ENCODE data around the gene SLC39A9. TPM values are rescaled to one million over a fixed set of nuclear protein-coding genes. Genes with fewer than 3 reads are reported as not detected.
A peak's percentile ranks its signal among the peaks of the same experiment; 100 is the strongest.

SLC39A9 gene
- total and polyA plus RNA-seq, 10 of the 15 experiments (the other 5 are each of a cell fraction or from before 2014, with no cell fraction given): 19.9 to 109 (median 46.9) TPM

DNA sequence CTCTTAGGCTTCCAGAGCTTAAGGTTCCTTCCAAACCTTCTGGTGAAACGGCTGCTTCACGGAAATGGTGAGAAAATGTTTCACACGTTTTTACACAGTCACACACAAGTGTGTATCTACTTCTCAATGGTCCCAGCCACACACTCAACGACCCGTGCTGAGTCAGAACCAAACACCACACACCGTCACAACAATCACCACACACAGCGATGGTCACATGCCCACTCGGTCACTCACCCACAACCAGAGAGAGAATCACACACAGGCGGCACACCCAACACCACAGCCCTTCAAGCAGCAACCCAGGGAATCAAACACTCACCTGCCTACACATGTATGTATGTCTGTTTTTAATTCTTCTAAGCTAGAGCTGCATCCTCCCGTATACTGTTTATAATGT is 73.4 kb downstream of the SLC39A9 start (continued):
- TF ChIP-seq, protein P1, sequence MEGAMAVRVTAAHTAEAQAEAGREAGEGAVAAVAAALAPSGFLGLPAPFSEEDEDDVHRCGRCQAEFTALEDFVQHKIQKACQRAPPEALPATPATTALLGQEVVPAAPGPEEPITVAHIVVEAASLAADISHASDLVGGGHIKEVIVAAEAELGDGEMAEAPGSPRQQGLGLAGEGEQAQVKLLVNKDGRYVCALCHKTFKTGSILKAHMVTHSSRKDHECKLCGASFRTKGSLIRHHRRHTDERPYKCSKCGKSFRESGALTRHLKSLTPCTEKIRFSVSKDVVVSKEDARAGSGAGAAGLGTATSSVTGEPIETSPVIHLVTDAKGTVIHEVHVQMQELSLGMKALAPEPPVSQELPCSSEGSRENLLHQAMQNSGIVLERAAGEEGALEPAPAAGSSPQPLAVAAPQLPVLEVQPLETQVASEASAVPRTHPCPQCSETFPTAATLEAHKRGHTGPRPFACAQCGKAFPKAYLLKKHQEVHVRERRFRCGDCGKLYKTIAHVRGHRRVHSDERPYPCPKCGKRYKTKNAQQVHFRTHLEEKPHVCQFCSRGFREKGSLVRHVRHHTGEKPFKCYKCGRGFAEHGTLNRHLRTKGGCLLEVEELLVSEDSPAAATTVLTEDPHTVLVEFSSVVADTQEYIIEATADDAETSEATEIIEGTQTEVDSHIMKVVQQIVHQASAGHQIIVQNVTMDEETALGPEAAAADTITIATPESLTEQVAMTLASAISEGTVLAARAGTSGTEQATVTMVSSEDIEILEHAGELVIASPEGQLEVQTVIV (IDR thresholded peaks at IDR 0.05; ENCODE audit: borderline replicate concordance, partially characterized antibody): no peak
- TF ChIP-seq NBN (IDR thresholded peaks at IDR 0.05) (no peak), ZNF274 (IDR thresholded peaks at IDR 0.05; ENCODE audit: insufficient read depth, insufficient read length) (no peak), CBFB (IDR thresholded peaks at IDR 0.05; ENCODE audit: low read depth) (no peak), ATF7 (IDR thresholded peaks at IDR 0.05; ENCODE audit: low read depth) (peak; percentile 19; the same call in 1 of the 2 replicates), YY1 (IDR thresholded peaks at IDR 0.05; ENCODE audit: low read depth, low read length) (no peak), STAT3 (IDR thresholded peaks at IDR 0.05; ENCODE audit: low read depth, low read length) (no peak), SMC3 (IDR thresholded peaks at IDR 0.05; ENCODE audit: borderline replicate concordance, low read length) (no peak), NFIC (IDR thresholded peaks at IDR 0.05; ENCODE audit: low read depth, low read length) (no peak), KDM1A (IDR thresholded peaks at IDR 0.05; ENCODE audit: borderline replicate concordance) (no peak)
- TF ChIP-seq, protein P2, sequence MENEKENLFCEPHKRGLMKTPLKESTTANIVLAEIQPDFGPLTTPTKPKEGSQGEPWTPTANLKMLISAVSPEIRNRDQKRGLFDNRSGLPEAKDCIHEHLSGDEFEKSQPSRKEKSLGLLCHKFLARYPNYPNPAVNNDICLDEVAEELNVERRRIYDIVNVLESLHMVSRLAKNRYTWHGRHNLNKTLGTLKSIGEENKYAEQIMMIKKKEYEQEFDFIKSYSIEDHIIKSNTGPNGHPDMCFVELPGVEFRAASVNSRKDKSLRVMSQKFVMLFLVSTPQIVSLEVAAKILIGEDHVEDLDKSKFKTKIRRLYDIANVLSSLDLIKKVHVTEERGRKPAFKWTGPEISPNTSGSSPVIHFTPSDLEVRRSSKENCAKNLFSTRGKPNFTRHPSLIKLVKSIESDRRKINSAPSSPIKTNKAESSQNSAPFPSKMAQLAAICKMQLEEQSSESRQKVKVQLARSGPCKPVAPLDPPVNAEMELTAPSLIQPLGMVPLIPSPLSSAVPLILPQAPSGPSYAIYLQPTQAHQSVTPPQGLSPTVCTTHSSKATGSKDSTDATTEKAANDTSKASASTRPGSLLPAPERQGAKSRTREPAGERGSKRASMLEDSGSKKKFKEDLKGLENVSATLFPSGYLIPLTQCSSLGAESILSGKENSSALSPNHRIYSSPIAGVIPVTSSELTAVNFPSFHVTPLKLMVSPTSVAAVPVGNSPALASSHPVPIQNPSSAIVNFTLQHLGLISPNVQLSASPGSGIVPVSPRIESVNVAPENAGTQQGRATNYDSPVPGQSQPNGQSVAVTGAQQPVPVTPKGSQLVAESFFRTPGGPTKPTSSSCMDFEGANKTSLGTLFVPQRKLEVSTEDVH (IDR thresholded peaks at IDR 0.05; ENCODE audit: low read depth, partially characterized antibody): no peak
- TF ChIP-seq, protein P3, sequence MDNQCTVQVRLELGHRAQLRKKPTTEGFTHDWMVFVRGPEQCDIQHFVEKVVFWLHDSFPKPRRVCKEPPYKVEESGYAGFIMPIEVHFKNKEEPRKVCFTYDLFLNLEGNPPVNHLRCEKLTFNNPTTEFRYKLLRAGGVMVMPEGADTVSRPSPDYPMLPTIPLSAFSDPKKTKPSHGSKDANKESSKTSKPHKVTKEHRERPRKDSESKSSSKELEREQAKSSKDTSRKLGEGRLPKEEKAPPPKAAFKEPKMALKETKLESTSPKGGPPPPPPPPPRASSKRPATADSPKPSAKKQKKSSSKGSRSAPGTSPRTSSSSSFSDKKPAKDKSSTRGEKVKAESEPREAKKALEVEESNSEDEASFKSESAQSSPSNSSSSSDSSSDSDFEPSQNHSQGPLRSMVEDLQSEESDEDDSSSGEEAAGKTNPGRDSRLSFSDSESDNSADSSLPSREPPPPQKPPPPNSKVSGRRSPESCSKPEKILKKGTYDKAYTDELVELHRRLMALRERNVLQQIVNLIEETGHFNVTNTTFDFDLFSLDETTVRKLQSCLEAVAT (IDR thresholded peaks at IDR 0.05): no peak
- TF ChIP-seq, protein P4, sequence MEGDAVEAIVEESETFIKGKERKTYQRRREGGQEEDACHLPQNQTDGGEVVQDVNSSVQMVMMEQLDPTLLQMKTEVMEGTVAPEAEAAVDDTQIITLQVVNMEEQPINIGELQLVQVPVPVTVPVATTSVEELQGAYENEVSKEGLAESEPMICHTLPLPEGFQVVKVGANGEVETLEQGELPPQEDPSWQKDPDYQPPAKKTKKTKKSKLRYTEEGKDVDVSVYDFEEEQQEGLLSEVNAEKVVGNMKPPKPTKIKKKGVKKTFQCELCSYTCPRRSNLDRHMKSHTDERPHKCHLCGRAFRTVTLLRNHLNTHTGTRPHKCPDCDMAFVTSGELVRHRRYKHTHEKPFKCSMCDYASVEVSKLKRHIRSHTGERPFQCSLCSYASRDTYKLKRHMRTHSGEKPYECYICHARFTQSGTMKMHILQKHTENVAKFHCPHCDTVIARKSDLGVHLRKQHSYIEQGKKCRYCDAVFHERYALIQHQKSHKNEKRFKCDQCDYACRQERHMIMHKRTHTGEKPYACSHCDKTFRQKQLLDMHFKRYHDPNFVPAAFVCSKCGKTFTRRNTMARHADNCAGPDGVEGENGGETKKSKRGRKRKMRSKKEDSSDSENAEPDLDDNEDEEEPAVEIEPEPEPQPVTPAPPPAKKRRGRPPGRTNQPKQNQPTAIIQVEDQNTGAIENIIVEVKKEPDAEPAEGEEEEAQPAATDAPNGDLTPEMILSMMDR (IDR thresholded peaks at IDR 0.05 in 2 of 3, conservative IDR thresholded peaks at IDR 0.05 in 1 of 3; ENCODE audit: control insufficient read depth in 2 of 3, extremely low read depth in 1 of 3, insufficient read depth in 1 of 3, low read depth in 3 of 3, low read length in 3 of 3): no peak
